ENCODE measurements around the gene MOSPD3. TPM values are rescaled to one million over a fixed set of nuclear protein-coding genes. Genes with fewer than 3 reads are reported as not detected.
A peak's percentile ranks its signal among the peaks of the same experiment; 100 is the strongest.

MOSPD3 gene
- total and polyA plus RNA-seq, 2 of the 13 experiments (the other 11 are each of a cell fraction or from before 2014, with no cell fraction given) = 7.6 to 8.8 TPM

- no peak for TF ChIP-seq ZNF646 (CRISPR knock-in tag; IDR thresholded peaks at IDR 0.05)
- no peak for TF ChIP-seq TEAD3 (CRISPR knock-in tag; optimal IDR thresholded peaks at IDR 0.05; ENCODE audit: borderline replicate concordance)
- TF ChIP-seq CBFB (CRISPR knock-in tag; IDR thresholded peaks at IDR 0.05) = 0 out of 2 replicates have a peak, but pooled peaks have one; percentile 46
- TF ChIP-seq ZHX1 (CRISPR knock-in tag; IDR thresholded peaks at IDR 0.05; ENCODE audit: low read depth) = no peak
- no peak for TF ChIP-seq RFX5 (IDR thresholded peaks at IDR 0.05; ENCODE audit: low read depth, low read length)
- peak; percentile 93; the same call in 1 of the 2 replicates for TF ChIP-seq FOXC1 (CRISPR knock-in tag; IDR thresholded peaks at IDR 0.05; ENCODE audit: borderline replicate concordance)
- no peak for TF ChIP-seq MAFK (conservative IDR thresholded peaks at IDR 0.05 in 1 of 2, IDR thresholded peaks at IDR 0.05 in 1 of 2; ENCODE audit: low read length in 2 of 2)
- no peak for TF ChIP-seq SCMH1 (CRISPR knock-in tag; IDR thresholded peaks at IDR 0.05; ENCODE audit: borderline replicate concordance)
- peak; percentile 67; the same call in 1 of the 2 replicates for TF ChIP-seq MYNN (CRISPR knock-in tag; IDR thresholded peaks at IDR 0.05; ENCODE audit: low read depth)
- 0 out of 2 replicates have a peak, but pooled peaks have one; percentile 42 for TF ChIP-seq ZNF552 (CRISPR knock-in tag; IDR thresholded peaks at IDR 0.05; ENCODE audit: borderline replicate concordance)
- TF ChIP-seq ESRRA (CRISPR knock-in tag; IDR thresholded peaks at IDR 0.05; ENCODE audit: low read depth) = no peak
- peak; percentile 70 for TF ChIP-seq HDAC1 (CRISPR knock-in tag; IDR thresholded peaks at IDR 0.05)
- peak; percentile 92; the same call in 1 of the 2 replicates for TF ChIP-seq ZNF446 (CRISPR knock-in tag; IDR thresholded peaks at IDR 0.05)
- TF ChIP-seq ZNF34 (CRISPR knock-in tag; IDR thresholded peaks at IDR 0.05; ENCODE audit: borderline replicate concordance) = no peak
- TF ChIP-seq KLF15 (CRISPR knock-in tag; IDR thresholded peaks at IDR 0.05; ENCODE audit: borderline replicate concordance) = peak; percentile 89
- peak; percentile 91; the same call in 1 of the 2 replicates for TF ChIP-seq ZNF232 (CRISPR knock-in tag; IDR thresholded peaks at IDR 0.05; ENCODE audit: borderline replicate concordance)
- TF ChIP-seq ZNF274 (CRISPR knock-in tag; IDR thresholded peaks at IDR 0.05) = peak; percentile 82; the same call in 1 of the 2 replicates
- TF ChIP-seq ZNF282 (IDR thresholded peaks at IDR 0.05; ENCODE audit: partially characterized antibody) = no peak
- peak; percentile 84 for TF ChIP-seq ZNF883 (CRISPR knock-in tag; IDR thresholded peaks at IDR 0.05; ENCODE audit: not compliant biosample characterization)
- 0 out of 2 replicates have a peak, but pooled peaks have one; percentile 46 for TF ChIP-seq ZNF543 (CRISPR knock-in tag; IDR thresholded peaks at IDR 0.05)
Measured at GRCh38 chr7:100655908-100656674, 43.8 kb downstream of the MOSPD3 start, which contains the start of gene ACTL6B (continued).
